ENCODE measurements around the gene AK5. TPM values are rescaled to one million over a fixed set of nuclear protein-coding genes. Genes with fewer than 3 reads are reported as not detected.

Gene AK5
- total RNA-seq, 6 donors from 2014 or later = 0.10 to 0.74 TPM; not detected in 4

- Histone ChIP-seq H3K27me3 (no peaks in the 10 kb centered on the region), H3K36me3 (no peaks in the 10 kb centered on the region), H3K9me3 (no peaks in the 10 kb centered on the region), H3K4me1 (peaks cover 0 to 5% (median 0%) of the 10 kb centered on the region in 4 donors), H3K4me3 (no peak overlapping the region), H3K27ac (no peak overlapping the region)
- 58 to 67% methylated on average over 2 of the region's 2 CpGs for WGBS, 2 donors
- no peak for DNase-seq
- no peak for TF ChIP-seq CTCF (IDR thresholded peaks at IDR 0.05)
- TF ChIP-seq POLR2AphosphoS5 (IDR thresholded peaks at IDR 0.05) = no peak
- no peak for TF ChIP-seq EP300 (IDR thresholded peaks at IDR 0.05)
- TF ChIP-seq POLR2A (IDR thresholded peaks at IDR 0.05) = no peak
- no peak for ATAC-seq (ENCODE audit: low FRiP score in 2 of 2)
These were observed 189.9 kb downstream of the AK5 start for GRCh38 chr1:77471691-77472090.

- no peaks in the 10 kb centered on the region for H3K27me3 ChIP-seq
These were observed 191.9 kb downstream of the AK5 start for GRCh38 chr1:77473690-77474089.

GRCh38 chr1:77475641-77476040 is 193.8 kb downstream of the AK5 start:
- no peak for ATAC-seq (ENCODE audit: low FRiP score in 2 of 2)

More at GRCh38 chr1:77473690-77474089, 191.9 kb downstream of the AK5 start:
- WGBS, 2 donors = 54 to 60% methylated on average over 3 of the region's 3 CpGs
- ATAC-seq (ENCODE audit: low FRiP score in 2 of 2) (no peak), DNase-seq (no peak)
- no peak for TF ChIP-seq POLR2A (IDR thresholded peaks at IDR 0.05)
- Histone ChIP-seq H3K27ac (no peak overlapping the region), H3K4me3 (no peak overlapping the region), H3K36me3 (no peaks in the 10 kb centered on the region), H3K4me1 (peaks cover 0 to 5% (median 0%) of the 10 kb centered on the region in 4 donors), H3K9me3 (no peaks in the 10 kb centered on the region)

GRCh38 chr1:77476475-77476874 is 194.7 kb downstream of the AK5 start:
- TF ChIP-seq CTCF (IDR thresholded peaks at IDR 0.05) = no peak
- no peak for TF ChIP-seq POLR2A (IDR thresholded peaks at IDR 0.05)
- TF ChIP-seq EP300 (IDR thresholded peaks at IDR 0.05) = no peak
- TF ChIP-seq POLR2AphosphoS5 (IDR thresholded peaks at IDR 0.05) = no peak
- no peaks in the 10 kb centered on the region for H3K27me3 ChIP-seq
- H3K4me3 ChIP-seq = no peak overlapping the region
- H3K27ac ChIP-seq = no peak overlapping the region
- no peaks in the 10 kb centered on the region for H3K9me3 ChIP-seq
- peaks cover 0 to 5% (median 0%) of the 10 kb centered on the region in 4 donors for H3K4me1 ChIP-seq
- ATAC-seq (ENCODE audit: low FRiP score in 2 of 2) = peak in 1 of 2 donors; percentile 78
- DNase-seq = peak in 1 of 2 donors; percentile 32
- 61 to 66% methylated on average over 7 of the region's 7 CpGs for WGBS, 2 donors
- no peaks in the 10 kb centered on the region for H3K36me3 ChIP-seq

More at GRCh38 chr1:77475641-77476040, 193.8 kb downstream of the AK5 start:
- DNase-seq = no peak
- WGBS, 2 donors = 18 to 23% methylated on average over 1 of the region's 1 CpG
- Histone ChIP-seq H3K9me3 (no peaks in the 10 kb centered on the region), H3K27me3 (no peaks in the 10 kb centered on the region), H3K4me1 (peaks cover 0 to 5% (median 0%) of the 10 kb centered on the region in 4 donors), H3K4me3 (no peak overlapping the region), H3K36me3 (no peaks in the 10 kb centered on the region), H3K27ac (no peak overlapping the region)
- no peak for TF ChIP-seq POLR2A (IDR thresholded peaks at IDR 0.05)
- no peak for TF ChIP-seq CTCF (IDR thresholded peaks at IDR 0.05)

- Histone ChIP-seq H3K4me3 (no peak overlapping the region), H3K4me1 (no peaks in the 10 kb centered on the region), H3K36me3 (no peaks in the 10 kb centered on the region), H3K27me3 (no peaks in the 10 kb centered on the region), H3K27ac (no peak overlapping the region), H3K9me3 (no peaks in the 10 kb centered on the region)
- TF ChIP-seq CTCF (IDR thresholded peaks at IDR 0.05) (no peak), EP300 (IDR thresholded peaks at IDR 0.05) (no peak), POLR2AphosphoS5 (IDR thresholded peaks at IDR 0.05) (no peak), POLR2A (IDR thresholded peaks at IDR 0.05) (no peak)
- DNase-seq (no peak), ATAC-seq (ENCODE audit: low FRiP score in 2 of 2) (no peak)
- WGBS, 2 donors = 80 to 97% methylated on average over 1 of the region's 1 CpG
These were observed 202.5 kb downstream of the AK5 start for GRCh38 chr1:77484334-77484733.
